Activated T-cell treated with anti-CD3 and anti-CD28 coated beads, Interleukin-2, amount 50 U/mL, for 72 hours (primary cell): ENCODE measurements around the gene CATSPERB. TPM values are rescaled to one million over a fixed set of nuclear protein-coding genes. Genes with fewer than 3 reads are reported as not detected.
"Not testable (repeated sequence)": the region's sequence is repeated elsewhere in the genome, so short reads cannot be mapped to it uniquely, and the experiment has no call there.

Experiments used
- ATAC-seq, 2 donors: fragments of 150-1000 bp; cut with Tn5 transposase; replicated peaks in 1 of 2; 2 replicates each; pipeline ENCODE4 v1.10.0; 2021; ENCODE audit warnings: moderate library complexity in 2 of 2, mild to moderate bottlenecking in 1 of 2
- DNase-seq, 2 donors: peaks; one replicate each; pipeline ENCODE4 v3.0.0; 2021 to 2022; ENCODE audit warnings: mixed read lengths in 1 of 2
- H3K27ac Mint-ChIP-seq: one replicate; pipeline ENCODE4 v1.8.0; 2022; ENCODE audit warnings: mild to moderate bottlenecking, moderate library complexity, mixed read lengths
- H3K27me3 Mint-ChIP-seq: one replicate; pipeline ENCODE4 v1.8.0; 2022; ENCODE audit warnings: low read depth, mixed read lengths
- H3K36me3 Mint-ChIP-seq, 2 donors: one replicate each; pipeline ENCODE4 v1.8.0; 2022; ENCODE audit warnings: mixed read lengths in 2 of 2, mild to moderate bottlenecking in 1 of 2; ENCODE audit not compliant: insufficient read depth in 2 of 2
- H3K4me1 Mint-ChIP-seq: one replicate; pipeline ENCODE4 v1.8.0; 2022; ENCODE audit warnings: low read depth, mixed read lengths
- H3K4me3 Mint-ChIP-seq, 2 donors: one replicate each; pipeline ENCODE4 v1.8.0; 2022; ENCODE audit warnings: mild to moderate bottlenecking in 2 of 2, mixed read lengths in 2 of 2, moderate library complexity in 2 of 2
- H3K9me3 Mint-ChIP-seq, 2 donors: one replicate each; pipeline ENCODE4 v1.8.0; 2022; ENCODE audit warnings: mixed read lengths in 2 of 2
- total RNA-seq, 2 donors: library from RNA; stranded (reverse); gene quantifications; one replicate each; pipeline ENCODE4 v1.2.3, GENCODE V29; 2022

The CATSPERB gene
- total RNA-seq, 2 donors from 2014 or later: 0.91 to 2.3 TPM

GRCh38 chr14:91727121-91727520, 4.8 kb downstream of the CATSPERB start:
- no peaks in the 10 kb centered on the region for H3K9me3 Mint-ChIP-seq
- no peak for DNase-seq

GRCh38 chr14:91723501-91723900, 8.4 kb downstream of the CATSPERB start:
- H3K27ac Mint-ChIP-seq: no peak overlapping the region
- ATAC-seq (no peak), DNase-seq (no peak)
- no peak overlapping the region for H3K4me3 Mint-ChIP-seq
- H3K36me3 Mint-ChIP-seq: no peaks in the 10 kb centered on the region
- H3K4me1 Mint-ChIP-seq: peaks cover 3% of the 10 kb centered on the region
- H3K27me3 Mint-ChIP-seq: no peaks in the 10 kb centered on the region
- no peaks in the 10 kb centered on the region for H3K9me3 Mint-ChIP-seq

More at GRCh38 chr14:91727121-91727520, 4.8 kb downstream of the CATSPERB start:
- H3K27ac Mint-ChIP-seq: no peak overlapping the region
- H3K36me3 Mint-ChIP-seq: no peaks in the 10 kb centered on the region
- H3K4me1 Mint-ChIP-seq: peaks cover 10% of the 10 kb centered on the region
- no peak for ATAC-seq
- no peak overlapping the region for H3K4me3 Mint-ChIP-seq
- H3K27me3 Mint-ChIP-seq: no peaks in the 10 kb centered on the region

- no peak overlapping the region for H3K4me3 Mint-ChIP-seq
- no peaks in the 10 kb centered on the region for H3K27me3 Mint-ChIP-seq
- no peaks in the 10 kb centered on the region for H3K9me3 Mint-ChIP-seq
- H3K27ac Mint-ChIP-seq: no peak overlapping the region
- no peak for ATAC-seq
- no peak for DNase-seq
- H3K4me1 Mint-ChIP-seq: no peaks in the 10 kb centered on the region
- H3K36me3 Mint-ChIP-seq: no peaks in the 10 kb centered on the region
Observed at GRCh38 chr14:91722386-91722785, 9.5 kb downstream of the CATSPERB start.

- Mint-ChIP-seq H3K27me3 (no peaks in the 10 kb centered on the region), H3K36me3 (no peaks in the 10 kb centered on the region), H3K4me3 (no peak overlapping the region), H3K27ac (no peak overlapping the region), H3K4me1 (peaks cover 3% of the 10 kb centered on the region), H3K9me3 (no peaks in the 10 kb centered on the region)
- ATAC-seq: no peak
- DNase-seq: no peak
Observed at GRCh38 chr14:91719839-91720238, 12.0 kb downstream of the CATSPERB start.

- Mint-ChIP-seq H3K4me3 (no peak overlapping the region), H3K4me1 (peaks cover 7% of the 10 kb centered on the region), H3K9me3 (no peaks in the 10 kb centered on the region), H3K27me3 (no peaks in the 10 kb centered on the region), H3K36me3 (no peaks in the 10 kb centered on the region), H3K27ac (no peak overlapping the region)
- ATAC-seq: no peak
- DNase-seq: no peak
Observed at GRCh38 chr14:91716999-91717398, 14.9 kb downstream of the CATSPERB start.

- peak; percentile 24 to 50 for DNase-seq
- Mint-ChIP-seq H3K4me3 (peak overlapping the region; percentile 40 to 60), H3K27me3 (no peaks in the 10 kb centered on the region), H3K9me3 (no peaks in the 10 kb centered on the region), H3K27ac (no peak overlapping the region), H3K36me3 (peaks cover 0 to under 1% of the 10 kb centered on the region in 2 donors), H3K4me1 (peaks cover 7% of the 10 kb centered on the region)
- peak; percentile 61 to 76 for ATAC-seq
Observed at GRCh38 chr14:91714805-91715204, 17.1 kb downstream of the CATSPERB start.

- Mint-ChIP-seq H3K9me3 (no peaks in the 10 kb centered on the region), H3K36me3 (peaks cover 0 to 2% of the 10 kb centered on the region in 2 donors), H3K27ac (no peak overlapping the region), H3K27me3 (no peaks in the 10 kb centered on the region), H3K4me3 (no peak overlapping the region), H3K4me1 (no peaks in the 10 kb centered on the region)
- DNase-seq (no peak), ATAC-seq (no peak)
Observed at GRCh38 chr14:91708795-91709194, 23.1 kb downstream of the CATSPERB start.

GRCh38 chr14:91706996-91707395, 24.9 kb downstream of the CATSPERB start:
- no peaks in the 10 kb centered on the region for H3K27me3 Mint-ChIP-seq
- no peaks in the 10 kb centered on the region for H3K9me3 Mint-ChIP-seq
- peaks cover 0 to 2% of the 10 kb centered on the region in 2 donors for H3K36me3 Mint-ChIP-seq
- H3K27ac Mint-ChIP-seq: no peak overlapping the region
- no peak overlapping the region for H3K4me3 Mint-ChIP-seq
- no peak for ATAC-seq
- H3K4me1 Mint-ChIP-seq: no peaks in the 10 kb centered on the region
- no peak for DNase-seq

- ATAC-seq (no peak), DNase-seq (no peak)
- Mint-ChIP-seq H3K9me3 (peaks cover 6 to 11% of the 10 kb centered on the region in 2 donors), H3K27me3 (no peaks in the 10 kb centered on the region), H3K36me3 (peaks cover 9 to 11% of the 10 kb centered on the region in 2 donors), H3K4me1 (no peaks in the 10 kb centered on the region), H3K27ac (no peak overlapping the region), H3K4me3 (no peak overlapping the region)
Observed at GRCh38 chr14:91694643-91695042, 37.2 kb downstream of the CATSPERB start.

GRCh38 chr14:91693346-91693745, 38.5 kb downstream of the CATSPERB start:
- DNase-seq (no peak), ATAC-seq (no peak)
- Mint-ChIP-seq H3K36me3 (peaks cover 9 to 11% of the 10 kb centered on the region in 2 donors), H3K27ac (no peak overlapping the region), H3K4me3 (no peak overlapping the region), H3K9me3 (peaks cover 6 to 11% of the 10 kb centered on the region in 2 donors), H3K27me3 (no peaks in the 10 kb centered on the region), H3K4me1 (no peaks in the 10 kb centered on the region)

GRCh38 chr14:91692075-91692474, 39.8 kb downstream of the CATSPERB start:
- Mint-ChIP-seq H3K9me3 (peaks cover 1 to 5% of the 10 kb centered on the region in 2 donors), H3K4me1 (no peaks in the 10 kb centered on the region), H3K4me3 (no peak overlapping the region), H3K27me3 (no peaks in the 10 kb centered on the region), H3K27ac (no peak overlapping the region), H3K36me3 (peaks cover 7 to 9% of the 10 kb centered on the region in 2 donors)
- no peak for ATAC-seq
- no peak for DNase-seq

GRCh38 chr14:91689608-91690007, 42.3 kb downstream of the CATSPERB start:
- no peak overlapping the region for H3K4me3 Mint-ChIP-seq
- no peak overlapping the region for H3K27ac Mint-ChIP-seq
- no peaks in the 10 kb centered on the region for H3K27me3 Mint-ChIP-seq
- peaks cover 6 to 7% of the 10 kb centered on the region in 2 donors for H3K36me3 Mint-ChIP-seq
- H3K9me3 Mint-ChIP-seq: peaks cover 0 to 4% of the 10 kb centered on the region in 2 donors
- no peak for ATAC-seq
- H3K4me1 Mint-ChIP-seq: no peaks in the 10 kb centered on the region
- no peak for DNase-seq

GRCh38 chr14:91687436-91687835, 44.5 kb downstream of the CATSPERB start:
- not testable (repeated sequence) for H3K27ac Mint-ChIP-seq, ATAC-seq, H3K27me3 Mint-ChIP-seq, H3K4me1 Mint-ChIP-seq, H3K36me3 Mint-ChIP-seq, H3K9me3 Mint-ChIP-seq, DNase-seq, H3K4me3 Mint-ChIP-seq

GRCh38 chr14:91685600-91685999, 46.3 kb downstream of the CATSPERB start:
- no peak for ATAC-seq
- Mint-ChIP-seq H3K4me3 (no peak overlapping the region), H3K27me3 (no peaks in the 10 kb centered on the region)

More at GRCh38 chr14:91685600-91685999, 46.3 kb downstream of the CATSPERB start:
- DNase-seq: no peak
- H3K27ac Mint-ChIP-seq: no peak overlapping the region
- H3K4me1 Mint-ChIP-seq: peaks cover 21% of the 10 kb centered on the region
- peaks cover 0 to 4% of the 10 kb centered on the region in 2 donors for H3K9me3 Mint-ChIP-seq
- H3K36me3 Mint-ChIP-seq: peaks cover 5% of the 10 kb centered on the region in 2 donors
